Activated CD4-positive, alpha-beta T cell treated with anti-CD3 and anti-CD28 coated beads, Interleukin-2, amount 10 ng/mL, durations not matched to agents 24 days and 14 days (primary cell): ENCODE measurements around the gene BHMT. TPM values are rescaled to one million over a fixed set of nuclear protein-coding genes. Genes with fewer than 3 reads are reported as not detected.

ENCODE experiments used
- DNase-seq: peaks from one replicate; pipeline ENCODE4 v3.0.0; 2022
- H3K27ac Mint-ChIP-seq: one replicate; pipeline ENCODE4 v1.8.0; 2022; ENCODE audit warnings: mild to moderate bottlenecking, mixed read lengths
- H3K27me3 Mint-ChIP-seq: one replicate; pipeline ENCODE4 v1.8.0; 2022; ENCODE audit warnings: mixed read lengths
- H3K36me3 Mint-ChIP-seq: one replicate; pipeline ENCODE4 v1.8.0; 2022; ENCODE audit warnings: low read depth, mild to moderate bottlenecking, mixed read lengths
- H3K4me1 Mint-ChIP-seq: one replicate; pipeline ENCODE4 v1.8.0; 2021; ENCODE audit warnings: mixed read lengths
- H3K4me3 Mint-ChIP-seq: one replicate; pipeline ENCODE4 v1.8.0; 2022; ENCODE audit warnings: mild to moderate bottlenecking, moderate library complexity, mixed read lengths
- H3K9me3 Mint-ChIP-seq: one replicate; pipeline ENCODE4 v1.8.0; 2021; ENCODE audit warnings: mixed read lengths
- intact Hi-C: fragments of 100-400 bp; cut with micrococcal nuclease; formaldehyde crosslinking; loops from one replicate; pipeline ENCODE4 v1.15.1; 2023
- total RNA-seq: library from RNA; stranded (reverse); gene quantifications from 2 replicates; pipeline ENCODE4 v1.2.3, GENCODE V29; 2022

Gene BHMT
- total RNA-seq, 1 donor from 2014 or later: not detected

DNA sequence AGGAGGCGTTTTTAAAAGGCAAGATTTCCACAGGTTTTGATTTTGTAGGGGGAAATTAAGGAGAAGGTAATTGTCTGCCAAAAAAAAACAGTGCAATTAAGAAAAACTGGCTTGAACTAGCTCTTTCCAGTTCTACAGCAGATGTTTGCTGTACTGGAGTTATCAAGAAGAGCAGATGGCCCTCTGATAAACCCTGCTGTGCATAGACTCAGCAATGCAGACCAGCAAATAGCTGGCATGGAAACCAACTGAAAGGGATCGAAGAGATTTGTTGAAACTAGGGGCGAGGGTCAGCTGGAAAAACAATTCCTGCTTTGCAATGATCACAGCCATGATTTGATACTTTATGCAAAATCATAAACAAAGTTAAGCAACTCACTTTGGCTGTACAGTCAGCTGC is 17.8 kb upstream of the BHMT start:
- H3K4me3 Mint-ChIP-seq: no peak overlapping the region
- H3K36me3 Mint-ChIP-seq: no peaks in the 10 kb centered on the region
- no peaks in the 10 kb centered on the region for H3K9me3 Mint-ChIP-seq
- intact Hi-C loops: no loop called here
- H3K4me1 Mint-ChIP-seq: no peaks in the 10 kb centered on the region
- no peak for DNase-seq
- no peak overlapping the region for H3K27ac Mint-ChIP-seq
- peaks cover 10% of the 10 kb centered on the region for H3K27me3 Mint-ChIP-seq

DNA sequence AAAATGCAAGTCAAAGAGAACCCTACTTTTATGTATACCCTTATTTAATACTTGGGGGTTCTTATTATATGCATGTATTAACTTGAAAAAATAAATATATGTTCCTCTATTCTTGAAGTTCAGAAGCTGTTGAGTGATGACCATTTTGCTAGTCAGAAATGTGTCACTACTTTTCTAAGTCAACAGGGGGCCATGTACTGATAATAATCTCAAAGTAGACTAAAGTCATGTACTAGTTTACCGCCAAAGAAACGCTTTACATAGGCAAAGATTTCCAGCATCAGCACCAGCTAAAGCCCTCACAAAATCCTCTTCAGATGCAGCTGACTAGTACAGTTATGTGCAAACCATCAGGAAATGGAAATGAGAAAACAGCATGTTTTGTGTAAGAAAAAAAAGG is 5.7 kb upstream of the BHMT start:
- intact Hi-C loops: no loop called here
- H3K4me1 Mint-ChIP-seq: peaks cover 3% of the 10 kb centered on the region
- no peaks in the 10 kb centered on the region for H3K9me3 Mint-ChIP-seq
- H3K36me3 Mint-ChIP-seq: no peaks in the 10 kb centered on the region
- peaks cover 38% of the 10 kb centered on the region for H3K27me3 Mint-ChIP-seq
- no peak overlapping the region for H3K27ac Mint-ChIP-seq
- DNase-seq: no peak
- H3K4me3 Mint-ChIP-seq: no peak overlapping the region

DNA sequence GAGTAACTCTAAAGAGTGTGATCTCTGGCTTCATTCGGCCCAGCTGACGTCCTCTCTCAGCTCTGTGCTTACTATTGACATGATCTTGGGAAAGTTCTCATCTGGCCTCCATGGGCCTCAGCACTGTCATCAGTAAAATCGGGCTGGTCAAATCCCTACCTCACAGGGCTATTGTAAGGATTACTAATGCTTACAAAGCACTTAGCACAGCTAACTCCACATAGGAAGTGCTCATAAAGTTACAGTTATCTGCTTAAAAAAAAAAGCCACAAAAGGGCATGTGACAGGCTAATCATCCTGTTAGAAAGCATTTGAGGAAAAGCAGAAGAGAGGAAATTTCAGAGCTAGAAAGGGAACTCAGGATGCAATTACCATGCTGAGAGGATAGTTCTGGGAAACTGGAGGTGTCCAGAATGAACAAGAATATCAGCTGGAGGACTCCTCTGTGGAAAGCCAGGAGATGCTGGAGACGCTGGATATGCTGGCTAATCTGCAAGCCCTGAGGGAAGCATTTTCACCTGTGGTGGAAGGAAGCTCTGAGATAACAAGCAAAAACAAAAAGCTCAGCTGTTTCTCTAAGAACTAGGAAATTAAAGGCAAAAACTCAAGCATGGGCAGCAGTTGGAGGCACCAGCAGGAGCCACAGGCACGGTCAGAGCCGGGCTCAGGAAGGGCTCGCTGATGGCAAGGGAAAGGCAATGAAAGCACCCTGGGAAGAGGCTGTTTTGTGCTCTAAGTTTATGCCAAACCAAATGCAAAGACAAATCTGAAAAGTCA is 4.4 kb upstream of the BHMT start:
- Mint-ChIP-seq H3K27me3 (peaks cover 51% of the 10 kb centered on the region), H3K36me3 (no peaks in the 10 kb centered on the region), H3K4me3 (no peak overlapping the region), H3K9me3 (no peaks in the 10 kb centered on the region), H3K27ac (no peak overlapping the region), H3K4me1 (peaks cover 3% of the 10 kb centered on the region)
- DNase-seq: no peak
- intact Hi-C loops: no loop called here

DNA sequence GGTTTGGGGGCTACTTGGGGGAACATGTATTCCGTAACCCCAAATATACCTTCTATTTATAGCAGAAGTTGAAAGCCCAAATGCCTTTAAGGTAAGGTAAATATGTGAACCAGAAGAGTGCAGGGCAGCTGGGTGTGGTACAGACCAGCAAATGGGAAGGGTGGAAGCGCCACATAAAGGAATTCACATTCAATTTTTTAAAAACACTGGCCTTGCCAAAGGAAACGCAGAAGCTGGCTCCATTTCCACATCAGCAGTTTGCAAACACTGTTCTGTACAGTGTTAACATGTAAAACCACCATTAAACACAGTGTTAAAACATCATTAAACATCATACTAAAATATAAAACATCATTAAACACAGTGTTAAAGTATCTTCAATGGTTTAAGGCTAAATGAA is 3.5 kb upstream of the BHMT start:
- Mint-ChIP-seq H3K36me3 (no peaks in the 10 kb centered on the region), H3K27me3 (peaks cover 59% of the 10 kb centered on the region), H3K4me3 (no peak overlapping the region), H3K27ac (no peak overlapping the region), H3K4me1 (peaks cover 3% of the 10 kb centered on the region), H3K9me3 (no peaks in the 10 kb centered on the region)
- intact Hi-C loops: loop anchor here (2.0 kb wide), 1 partner anchor 83 kb away; no protein-coding TSS in a partner anchor
- DNase-seq: no peak

- intact Hi-C loops: loop anchor here (2.0 kb wide), 1 partner anchor 84 kb away; no protein-coding TSS in a partner anchor
- no peak for DNase-seq
- peaks cover 3% of the 10 kb centered on the region for H3K4me1 Mint-ChIP-seq
- no peaks in the 10 kb centered on the region for H3K36me3 Mint-ChIP-seq
- H3K27ac Mint-ChIP-seq: no peak overlapping the region
- H3K4me3 Mint-ChIP-seq: no peak overlapping the region
- peaks cover 61% of the 10 kb centered on the region for H3K27me3 Mint-ChIP-seq
- no peaks in the 10 kb centered on the region for H3K9me3 Mint-ChIP-seq
Measured at GRCh38 chr5:79108792-79109191, 2.8 kb upstream of the BHMT start.

DNA sequence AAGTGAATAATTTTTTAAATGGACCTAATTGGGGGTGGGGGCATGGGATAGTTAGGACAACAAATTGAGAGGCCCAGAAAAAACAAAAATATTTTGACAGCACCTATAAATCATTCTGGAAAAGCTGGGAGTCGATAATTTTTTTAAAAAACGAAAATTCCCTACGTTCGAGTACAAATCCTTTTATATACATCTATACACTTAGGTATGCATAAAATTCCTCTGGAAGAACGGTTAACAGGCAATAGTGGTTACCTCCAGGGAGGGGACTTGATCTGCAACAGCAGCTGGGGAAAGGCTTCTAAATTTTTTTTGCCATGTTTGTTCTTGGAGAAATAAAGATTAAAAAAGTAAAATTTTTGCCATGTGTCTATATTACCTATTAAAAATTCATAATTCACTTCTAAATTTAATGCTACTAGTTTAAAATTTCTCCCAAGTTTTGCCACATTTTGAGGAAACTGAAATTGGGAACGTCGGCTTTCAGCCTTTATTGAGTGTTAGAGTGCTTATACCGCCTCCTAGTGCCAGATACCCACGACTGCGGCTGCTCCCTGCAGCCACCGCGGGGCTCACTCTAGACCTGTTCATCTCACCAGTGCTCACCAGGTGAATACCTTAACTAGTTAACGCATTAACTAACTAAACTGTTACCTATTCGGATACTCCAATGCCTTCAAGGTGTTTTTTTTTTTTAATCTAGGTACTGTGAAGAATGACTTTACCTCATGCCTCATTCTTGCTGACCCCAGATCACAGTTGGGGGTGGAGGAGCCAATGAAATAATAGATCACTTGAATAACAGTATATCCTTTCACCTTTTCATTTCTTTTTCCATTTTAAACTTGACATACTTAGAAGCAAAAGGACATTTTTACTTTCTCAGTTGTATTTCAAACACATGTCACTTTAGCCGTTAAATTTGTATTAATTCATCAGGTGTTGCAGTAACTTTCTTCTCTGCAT is 1.8 kb upstream of the BHMT start:
- Mint-ChIP-seq H3K4me1 (peaks cover 3% of the 10 kb centered on the region), H3K27ac (no peak overlapping the region), H3K36me3 (no peaks in the 10 kb centered on the region), H3K9me3 (no peaks in the 10 kb centered on the region), H3K27me3 (peaks cover 63% of the 10 kb centered on the region), H3K4me3 (no peak overlapping the region)
- intact Hi-C loops: loop anchor here (2.0 to 5.0 kb wide), 2 partner anchors 85 to 208 kb away; no protein-coding TSS in a partner anchor
- DNase-seq: peak; percentile 67

DNA sequence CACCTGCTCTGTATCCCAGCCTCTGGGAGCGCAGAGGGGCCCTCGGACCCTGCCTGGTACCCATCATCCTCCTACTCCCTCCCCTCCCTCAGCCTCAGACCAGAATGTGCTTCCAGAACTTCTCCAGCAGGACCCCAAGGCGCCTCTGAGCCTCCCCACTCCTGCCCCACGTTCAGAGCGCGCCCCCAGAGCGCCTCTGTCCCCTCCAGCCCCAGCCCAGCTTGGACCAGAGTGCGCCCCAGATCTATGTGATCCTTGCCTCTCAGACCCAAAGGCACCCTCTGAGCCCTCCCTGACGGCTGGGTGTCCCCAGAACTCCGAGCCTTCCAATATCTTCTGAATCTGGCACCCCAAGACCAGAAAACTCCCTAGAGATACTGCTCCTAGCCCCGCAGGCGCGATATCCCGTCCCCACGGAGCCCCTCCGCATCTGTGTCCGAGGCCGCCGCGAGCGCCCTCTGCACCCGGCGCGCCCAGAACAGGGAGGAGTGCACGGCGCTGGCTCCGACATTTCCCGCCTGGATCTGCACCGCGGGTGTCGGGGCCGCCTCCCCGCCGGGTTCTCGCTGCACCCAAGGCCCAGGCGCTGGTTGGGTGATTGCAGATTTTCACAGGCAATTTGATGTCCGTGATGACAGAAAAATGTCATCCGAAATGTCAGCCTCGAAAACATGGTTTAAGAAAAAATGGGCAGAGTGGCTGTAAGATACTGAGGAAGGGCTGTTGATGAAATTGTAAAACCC is 522 bp downstream of the BHMT start:
- H3K9me3 Mint-ChIP-seq: no peaks in the 10 kb centered on the region
- peaks cover 63% of the 10 kb centered on the region for H3K27me3 Mint-ChIP-seq
- H3K4me1 Mint-ChIP-seq: peaks cover under 1% of the 10 kb centered on the region
- no peak for DNase-seq
- H3K27ac Mint-ChIP-seq: no peak overlapping the region
- no peaks in the 10 kb centered on the region for H3K36me3 Mint-ChIP-seq
- intact Hi-C loops: loop anchor here (5.0 kb wide), 1 partner anchor 210 kb away; no protein-coding TSS in a partner anchor
- H3K4me3 Mint-ChIP-seq: no peak overlapping the region

- no peak for DNase-seq
- Mint-ChIP-seq H3K27me3 (peaks cover 58% of the 10 kb centered on the region), H3K36me3 (no peaks in the 10 kb centered on the region), H3K4me3 (no peak overlapping the region), H3K4me1 (no peaks in the 10 kb centered on the region), H3K27ac (no peak overlapping the region), H3K9me3 (no peaks in the 10 kb centered on the region)
- intact Hi-C loops: loop anchor here (5.0 kb wide), 1 partner anchor 210 kb away; no protein-coding TSS in a partner anchor
Measured at GRCh38 chr5:79112703-79113058, 1.1 kb downstream of the BHMT start.

DNA sequence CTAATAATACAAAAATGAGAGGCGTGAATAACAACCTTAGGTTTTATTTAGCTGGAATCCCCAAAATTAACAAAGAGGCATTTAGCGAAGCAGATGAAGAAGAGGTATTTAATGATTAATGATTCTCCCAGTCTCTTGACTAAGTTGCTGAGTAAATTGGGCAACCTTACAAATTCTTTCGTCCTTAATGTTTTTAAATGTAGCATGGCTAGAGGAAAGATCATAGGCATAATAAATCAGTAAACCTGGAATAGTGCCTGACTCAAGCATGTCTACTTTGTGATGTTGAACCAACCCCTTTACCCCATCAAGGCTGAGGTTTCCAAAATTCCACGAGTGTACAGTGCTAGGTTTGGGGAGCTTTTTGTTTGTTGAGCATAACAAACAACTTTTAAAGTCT is 7.9 kb downstream of the BHMT start:
- Mint-ChIP-seq H3K27me3 (peaks cover 22% of the 10 kb centered on the region), H3K9me3 (no peaks in the 10 kb centered on the region), H3K36me3 (no peaks in the 10 kb centered on the region), H3K27ac (no peak overlapping the region), H3K4me1 (peaks cover 3% of the 10 kb centered on the region), H3K4me3 (no peak overlapping the region)
- intact Hi-C loops: no loop called here
- no peak for DNase-seq

DNA sequence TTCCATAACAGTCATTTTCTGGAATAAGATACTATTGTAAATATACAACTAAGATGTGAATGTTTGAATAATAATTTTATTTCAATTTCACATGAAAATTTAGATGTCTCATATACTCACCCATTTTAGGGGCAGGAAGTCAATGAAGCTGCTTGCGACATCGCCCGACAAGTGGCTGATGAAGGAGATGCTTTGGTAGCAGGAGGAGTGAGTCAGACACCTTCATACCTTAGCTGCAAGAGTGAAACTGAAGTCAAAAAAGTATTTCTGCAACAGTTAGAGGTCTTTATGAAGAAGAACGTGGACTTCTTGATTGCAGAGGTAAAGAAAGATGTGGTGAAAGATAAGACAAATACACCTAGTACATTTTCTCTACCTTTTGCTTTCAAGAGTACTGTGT is 8.6 kb downstream of the BHMT start:
- Mint-ChIP-seq H3K4me1 (peaks cover 3% of the 10 kb centered on the region), H3K4me3 (no peak overlapping the region), H3K36me3 (no peaks in the 10 kb centered on the region), H3K27me3 (peaks cover 18% of the 10 kb centered on the region), H3K27ac (no peak overlapping the region), H3K9me3 (no peaks in the 10 kb centered on the region)
- no peak for DNase-seq
- intact Hi-C loops: no loop called here

DNA sequence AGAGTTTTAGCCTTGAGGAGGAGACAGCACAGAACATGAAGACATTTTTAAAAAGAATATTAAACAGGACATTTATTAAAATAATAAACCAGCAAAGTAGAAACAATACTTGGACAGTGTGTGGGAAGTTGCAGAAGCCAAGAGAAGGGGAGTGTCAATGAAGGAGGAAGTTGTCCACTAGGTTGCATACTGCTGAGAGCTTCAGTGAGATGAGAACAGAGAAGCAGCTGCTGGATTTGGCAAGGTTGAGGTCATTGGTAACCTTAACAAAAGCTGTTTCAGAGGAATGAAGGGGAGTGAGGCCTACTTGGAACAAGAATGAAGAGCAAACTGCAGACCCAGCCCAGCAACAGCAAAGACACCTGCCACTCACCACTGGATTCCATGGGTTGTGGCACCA is 11.4 kb downstream of the BHMT start:
- Mint-ChIP-seq H3K36me3 (no peaks in the 10 kb centered on the region), H3K27ac (no peak overlapping the region), H3K4me3 (no peak overlapping the region), H3K4me1 (peaks cover 3% of the 10 kb centered on the region), H3K27me3 (peaks cover 12% of the 10 kb centered on the region), H3K9me3 (no peaks in the 10 kb centered on the region)
- intact Hi-C loops: no loop called here
- no peak for DNase-seq

- Mint-ChIP-seq H3K4me1 (peaks cover 3% of the 10 kb centered on the region), H3K4me3 (no peak overlapping the region), H3K36me3 (no peaks in the 10 kb centered on the region), H3K9me3 (no peaks in the 10 kb centered on the region), H3K27me3 (peaks cover 3% of the 10 kb centered on the region), H3K27ac (no peak overlapping the region)
- no peak for DNase-seq
- intact Hi-C loops: no loop called here
Measured at GRCh38 chr5:79124607-79125006, 13.0 kb downstream of the BHMT start.

DNA sequence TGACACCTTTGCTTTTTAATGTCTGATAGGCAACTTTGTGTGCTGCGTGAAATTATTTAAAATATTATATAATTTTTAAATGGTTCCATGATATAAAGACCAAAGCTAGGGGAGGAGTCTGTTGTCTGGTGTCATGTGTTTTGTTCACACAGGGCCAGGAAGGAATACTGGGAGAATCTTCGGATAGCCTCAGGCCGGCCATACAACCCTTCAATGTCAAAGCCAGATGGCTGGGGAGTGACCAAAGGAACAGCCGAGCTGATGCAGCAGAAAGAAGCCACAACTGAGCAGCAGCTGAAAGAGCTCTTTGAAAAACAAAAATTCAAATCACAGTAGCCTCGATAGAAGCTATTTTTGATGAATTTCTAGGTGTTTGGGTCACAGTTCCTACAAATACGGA is 19.2 kb downstream of the BHMT start:
- DNase-seq: no peak
- no peaks in the 10 kb centered on the region for H3K36me3 Mint-ChIP-seq
- no peak overlapping the region for H3K4me3 Mint-ChIP-seq
- intact Hi-C loops: loop anchor here (5.0 kb wide), 1 partner anchor 243 kb away; no protein-coding TSS in a partner anchor
- H3K9me3 Mint-ChIP-seq: no peaks in the 10 kb centered on the region
- peaks cover 5% of the 10 kb centered on the region for H3K4me1 Mint-ChIP-seq
- H3K27ac Mint-ChIP-seq: no peak overlapping the region
- H3K27me3 Mint-ChIP-seq: peaks cover 3% of the 10 kb centered on the region
